ENCODE data around the gene PDLIM5. TPM values are rescaled to one million over a fixed set of nuclear protein-coding genes. Genes with fewer than 3 reads are reported as not detected.

The PDLIM5 gene
- total RNA-seq, 1 donor from 2014 or later: 75.3 TPM

DNA sequence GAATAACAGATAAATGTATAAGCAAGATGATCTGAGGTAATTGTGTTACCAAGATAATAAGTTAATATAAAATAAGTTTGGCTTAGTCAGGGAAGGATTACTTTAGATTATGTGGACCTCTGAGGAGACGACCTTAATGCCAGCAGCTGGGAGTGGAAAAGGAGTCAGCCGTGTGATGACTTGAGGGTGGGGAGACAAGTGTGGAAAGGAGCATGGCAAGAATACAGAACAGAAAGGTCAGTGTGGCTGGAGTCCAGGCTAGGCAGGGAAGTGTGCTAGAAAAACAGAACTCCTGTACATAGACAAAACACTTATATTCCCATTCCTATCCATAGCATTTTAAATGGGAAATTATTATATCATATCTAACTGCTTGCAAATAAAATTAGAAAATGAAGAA lies 138.8 kb downstream of the PDLIM5 start:
- no peaks in the 10 kb centered on the region for H3K27me3 ChIP-seq (ENCODE audit: control insufficient read depth, insufficient read depth, low read length)
- no peaks in the 10 kb centered on the region for H3K36me3 ChIP-seq (ENCODE audit: control insufficient read depth, insufficient read depth, low read length)
- no peak overlapping the region for H3K4me3 ChIP-seq (ENCODE audit: low read depth, low read length)
- DNase-seq (ENCODE audit: low read depth): no peak
- TF ChIP-seq, protein P1, sequence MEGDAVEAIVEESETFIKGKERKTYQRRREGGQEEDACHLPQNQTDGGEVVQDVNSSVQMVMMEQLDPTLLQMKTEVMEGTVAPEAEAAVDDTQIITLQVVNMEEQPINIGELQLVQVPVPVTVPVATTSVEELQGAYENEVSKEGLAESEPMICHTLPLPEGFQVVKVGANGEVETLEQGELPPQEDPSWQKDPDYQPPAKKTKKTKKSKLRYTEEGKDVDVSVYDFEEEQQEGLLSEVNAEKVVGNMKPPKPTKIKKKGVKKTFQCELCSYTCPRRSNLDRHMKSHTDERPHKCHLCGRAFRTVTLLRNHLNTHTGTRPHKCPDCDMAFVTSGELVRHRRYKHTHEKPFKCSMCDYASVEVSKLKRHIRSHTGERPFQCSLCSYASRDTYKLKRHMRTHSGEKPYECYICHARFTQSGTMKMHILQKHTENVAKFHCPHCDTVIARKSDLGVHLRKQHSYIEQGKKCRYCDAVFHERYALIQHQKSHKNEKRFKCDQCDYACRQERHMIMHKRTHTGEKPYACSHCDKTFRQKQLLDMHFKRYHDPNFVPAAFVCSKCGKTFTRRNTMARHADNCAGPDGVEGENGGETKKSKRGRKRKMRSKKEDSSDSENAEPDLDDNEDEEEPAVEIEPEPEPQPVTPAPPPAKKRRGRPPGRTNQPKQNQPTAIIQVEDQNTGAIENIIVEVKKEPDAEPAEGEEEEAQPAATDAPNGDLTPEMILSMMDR (IDR thresholded peaks at IDR 0.05; ENCODE audit: insufficient read depth, low read length, poor library complexity, severe bottlenecking): no peak

DNA sequence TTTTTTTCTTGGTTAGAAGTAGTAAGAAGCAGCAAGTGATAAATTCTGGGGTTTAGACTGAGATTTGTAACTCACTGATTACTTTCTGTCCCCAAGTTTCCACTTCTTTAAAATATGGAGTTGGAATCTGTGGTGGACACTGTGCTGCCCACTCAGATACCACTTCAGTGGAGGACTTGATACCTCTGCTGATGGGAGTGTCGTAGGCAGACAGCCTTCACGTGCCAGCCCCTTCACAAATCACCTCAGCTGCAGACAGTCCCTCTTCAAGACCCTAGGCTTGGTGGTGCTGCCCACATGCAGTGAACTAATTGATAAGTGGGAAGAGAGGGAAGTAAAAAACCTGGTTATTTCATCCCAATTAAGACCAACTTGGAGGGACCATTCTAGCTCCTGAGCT lies 139.5 kb downstream of the PDLIM5 start:
- DNase-seq (ENCODE audit: low read depth): no peak
- Histone ChIP-seq H3K27me3 (ENCODE audit: control insufficient read depth, insufficient read depth, low read length) (no peaks in the 10 kb centered on the region), H3K36me3 (ENCODE audit: control insufficient read depth, insufficient read depth, low read length) (no peaks in the 10 kb centered on the region), H3K4me3 (ENCODE audit: low read depth, low read length) (no peak overlapping the region)
- TF ChIP-seq, protein P1 (IDR thresholded peaks at IDR 0.05; ENCODE audit: insufficient read depth, low read length, poor library complexity, severe bottlenecking): no peak

DNA sequence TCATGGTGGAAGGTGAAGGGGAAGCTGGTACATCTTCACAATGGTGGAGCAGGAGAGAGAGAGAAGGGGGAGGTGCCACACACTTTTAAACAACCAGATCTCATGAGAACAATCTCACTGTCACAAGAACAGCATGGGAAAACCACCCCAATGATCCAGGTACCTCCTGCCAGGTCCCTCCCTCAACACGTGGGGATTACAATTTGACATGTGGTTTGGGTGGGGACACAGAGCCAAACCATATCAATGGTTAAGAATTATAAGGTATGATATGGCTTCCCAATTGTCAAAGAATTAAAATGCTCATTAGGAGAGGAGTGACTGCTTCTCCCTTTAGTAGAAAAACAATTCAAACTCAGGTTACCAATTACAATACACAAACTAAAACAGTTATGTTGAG lies 143.3 kb downstream of the PDLIM5 start:
- no peak for DNase-seq (ENCODE audit: low read depth)
- H3K27me3 ChIP-seq (ENCODE audit: control insufficient read depth, insufficient read depth, low read length): no peaks in the 10 kb centered on the region
- TF ChIP-seq, protein P1 (IDR thresholded peaks at IDR 0.05; ENCODE audit: insufficient read depth, low read length, poor library complexity, severe bottlenecking): no peak
- H3K4me3 ChIP-seq (ENCODE audit: low read depth, low read length): no peak overlapping the region
- H3K36me3 ChIP-seq (ENCODE audit: control insufficient read depth, insufficient read depth, low read length): no peaks in the 10 kb centered on the region

DNA sequence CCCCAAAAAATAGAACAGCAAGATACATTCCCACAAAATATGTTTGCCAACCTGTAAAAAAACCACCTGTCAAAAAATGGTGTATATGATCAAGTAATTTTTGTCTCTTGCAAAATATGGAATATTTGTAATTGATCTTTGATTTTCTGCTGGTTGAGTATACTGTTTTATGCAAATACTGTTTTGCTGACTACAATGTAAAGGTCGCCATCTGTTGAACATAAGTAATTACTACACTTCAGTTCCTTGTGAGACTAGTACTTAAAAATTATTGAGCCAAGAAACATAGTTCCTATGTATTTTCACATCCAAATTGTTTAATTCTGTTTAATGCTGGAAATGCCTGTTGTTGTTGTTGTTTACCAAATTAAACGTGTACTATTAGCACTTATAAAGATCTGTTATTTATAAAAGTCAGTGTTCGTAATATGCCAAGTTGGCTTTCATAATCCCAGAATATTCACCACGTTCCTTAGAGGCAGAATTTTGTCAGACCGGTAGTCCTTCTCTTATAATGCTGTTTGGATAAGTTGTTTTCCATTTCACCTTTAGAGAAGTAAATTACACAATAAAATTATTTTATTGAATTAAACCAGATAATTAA lies 144.2 kb downstream of the PDLIM5 start:
- no peaks in the 10 kb centered on the region for H3K36me3 ChIP-seq (ENCODE audit: control insufficient read depth, insufficient read depth, low read length)

DNA sequence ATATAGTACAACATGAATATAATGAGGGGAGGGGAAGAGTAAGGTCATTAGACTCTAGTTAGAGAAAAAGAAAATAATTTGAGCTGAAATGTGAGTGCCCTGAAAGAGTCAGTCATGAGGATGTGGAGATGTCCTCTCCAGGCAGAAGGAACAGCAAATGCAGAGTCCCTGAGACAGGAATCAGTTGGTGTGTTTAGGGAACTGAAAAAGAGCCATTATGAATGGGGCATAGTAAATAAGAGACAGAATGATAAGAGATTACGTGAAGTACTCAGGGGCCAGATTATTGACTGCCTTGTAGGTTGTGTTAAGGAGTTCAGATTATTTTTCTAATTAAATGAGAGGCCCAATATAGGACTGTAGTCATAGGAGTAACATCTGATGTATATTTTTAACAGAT lies 147.0 kb downstream of the PDLIM5 start:
- no peak for DNase-seq (ENCODE audit: low read depth)
- no peak overlapping the region for H3K4me3 ChIP-seq (ENCODE audit: low read depth, low read length)
- H3K36me3 ChIP-seq (ENCODE audit: control insufficient read depth, insufficient read depth, low read length): no peaks in the 10 kb centered on the region
- H3K27me3 ChIP-seq (ENCODE audit: control insufficient read depth, insufficient read depth, low read length): no peaks in the 10 kb centered on the region
- TF ChIP-seq, protein P1 (IDR thresholded peaks at IDR 0.05; ENCODE audit: insufficient read depth, low read length, poor library complexity, severe bottlenecking): no peak

More for the DNA sequence above, 144.2 kb downstream of the PDLIM5 start:
- no peak overlapping the region for H3K4me3 ChIP-seq (ENCODE audit: low read depth, low read length)
- TF ChIP-seq, protein P1 (IDR thresholded peaks at IDR 0.05; ENCODE audit: insufficient read depth, low read length, poor library complexity, severe bottlenecking): peak; percentile 46
- no peaks in the 10 kb centered on the region for H3K27me3 ChIP-seq (ENCODE audit: control insufficient read depth, insufficient read depth, low read length)
- DNase-seq (ENCODE audit: low read depth): peak; percentile 18

DNA sequence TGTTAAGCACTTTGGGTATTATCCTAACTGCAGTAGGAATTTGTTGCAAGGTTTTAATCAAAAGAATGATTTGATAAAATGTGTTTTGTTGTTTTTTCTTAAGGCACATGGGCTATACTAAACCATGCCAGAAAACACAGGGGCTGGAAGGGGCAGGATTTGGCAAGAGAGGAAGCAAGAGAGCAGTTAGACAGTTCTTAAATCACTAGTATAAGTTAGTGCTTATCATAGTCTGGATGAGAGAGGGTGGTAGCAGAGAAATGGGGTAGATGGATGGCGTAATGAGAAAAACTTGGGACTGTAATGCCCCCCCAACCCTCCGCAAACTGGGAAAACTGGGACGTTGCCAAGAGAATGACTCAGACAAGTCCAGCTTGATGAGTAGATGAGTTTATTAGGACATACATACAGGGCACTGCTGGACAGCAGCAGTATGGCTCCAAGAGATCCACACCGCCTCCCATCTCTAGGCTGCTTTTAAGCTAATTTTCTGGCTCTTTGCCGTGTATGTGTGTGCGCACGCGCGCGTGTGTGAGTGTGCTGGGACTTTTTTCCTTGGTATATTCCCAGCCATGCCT lies 151.5 kb downstream of the PDLIM5 start:
- no peak for DNase-seq (ENCODE audit: low read depth)
- no peak overlapping the region for H3K4me3 ChIP-seq (ENCODE audit: low read depth, low read length)
- H3K27me3 ChIP-seq (ENCODE audit: control insufficient read depth, insufficient read depth, low read length): no peaks in the 10 kb centered on the region
- H3K36me3 ChIP-seq (ENCODE audit: control insufficient read depth, insufficient read depth, low read length): no peaks in the 10 kb centered on the region
- TF ChIP-seq, protein P1 (IDR thresholded peaks at IDR 0.05; ENCODE audit: insufficient read depth, low read length, poor library complexity, severe bottlenecking): no peak

Measured in kidney epithelial cell (primary cell).